ENCODE data around the gene DGKE.

The DGKE gene

DNA sequence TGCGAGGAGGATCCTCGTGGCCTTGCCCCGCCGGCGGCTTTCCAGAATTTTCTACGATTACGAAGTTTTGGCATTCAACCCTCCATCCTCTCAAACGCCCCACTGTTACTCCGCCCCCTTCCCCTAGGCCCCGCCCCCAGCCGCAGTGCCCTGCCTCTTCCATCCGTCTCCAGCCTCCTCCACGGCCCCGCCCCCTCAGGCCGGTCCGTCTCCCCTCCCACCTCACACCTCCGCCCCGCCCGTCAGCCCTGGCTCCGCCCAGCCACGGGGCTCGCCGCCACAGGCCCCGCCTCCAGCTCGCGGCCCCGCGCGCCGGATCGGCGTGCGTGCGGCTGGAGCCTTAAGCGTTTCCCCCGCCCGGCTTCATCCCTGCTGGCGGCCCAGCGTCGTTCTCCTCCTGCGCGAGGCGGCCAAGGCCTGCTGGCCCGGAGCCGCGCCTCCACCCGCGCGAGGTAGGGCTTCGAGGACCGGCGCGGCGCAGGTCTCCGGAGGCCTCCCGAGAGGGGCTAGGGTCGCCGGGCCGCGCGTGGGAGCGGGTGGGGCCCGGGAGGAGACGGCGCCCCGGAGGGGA is at the start of gene DGKE, which contains the start of gene C17orf67:
Gene DGKE, plus strand, starts transcription at position 343 of the 571 bp plus-strand sequence. CDS start 645 bp downstream, outside the sequence.
Gene C17orf67, minus strand, starts transcription at position 112 of the 571 bp plus-strand sequence. CDS start 18,110 bp downstream, outside the sequence.
- 0 out of 2 replicates have a peak, but pooled peaks cover 2% of the 10 kb centered on the region for H4K20me1 ChIP-seq (ENCODE audit: low read depth, low read length)
- H3K9me3 ChIP-seq (ENCODE audit: insufficient read depth, low read length): no peaks in the 10 kb centered on the region
- peaks cover 11% of the 10 kb centered on the region; the same call in 1 of the 2 replicates for H3F3A ChIP-seq (ENCODE audit: insufficient read depth)
- peak within 1 kb of the TSS; percentile 80 for H3K4me3 ChIP-seq (ENCODE audit: insufficient read depth, low read length, poor library complexity, severe bottlenecking)
- peak within 1 kb of the TSS; percentile 88 for H2AFZ ChIP-seq (ENCODE audit: low read depth, low read length, severe bottlenecking)
- peaks cover 13% of the 10 kb centered on the region for H3K36me3 ChIP-seq (ENCODE audit: low read length)
- H3K9me2 ChIP-seq (replicated peaks; ENCODE audit: insufficient read depth, low read length): no peaks in the 10 kb centered on the region
- peak within 1 kb of the TSS; percentile 86 for H3K4me2 ChIP-seq (ENCODE audit: low read depth, low read length, poor library complexity, severe bottlenecking)
- no peak for TF ChIP-seq EZH2phosphoT487 (conservative IDR thresholded peaks at IDR 0.05; ENCODE audit: low read length)
- TF ChIP-seq, protein P1, sequence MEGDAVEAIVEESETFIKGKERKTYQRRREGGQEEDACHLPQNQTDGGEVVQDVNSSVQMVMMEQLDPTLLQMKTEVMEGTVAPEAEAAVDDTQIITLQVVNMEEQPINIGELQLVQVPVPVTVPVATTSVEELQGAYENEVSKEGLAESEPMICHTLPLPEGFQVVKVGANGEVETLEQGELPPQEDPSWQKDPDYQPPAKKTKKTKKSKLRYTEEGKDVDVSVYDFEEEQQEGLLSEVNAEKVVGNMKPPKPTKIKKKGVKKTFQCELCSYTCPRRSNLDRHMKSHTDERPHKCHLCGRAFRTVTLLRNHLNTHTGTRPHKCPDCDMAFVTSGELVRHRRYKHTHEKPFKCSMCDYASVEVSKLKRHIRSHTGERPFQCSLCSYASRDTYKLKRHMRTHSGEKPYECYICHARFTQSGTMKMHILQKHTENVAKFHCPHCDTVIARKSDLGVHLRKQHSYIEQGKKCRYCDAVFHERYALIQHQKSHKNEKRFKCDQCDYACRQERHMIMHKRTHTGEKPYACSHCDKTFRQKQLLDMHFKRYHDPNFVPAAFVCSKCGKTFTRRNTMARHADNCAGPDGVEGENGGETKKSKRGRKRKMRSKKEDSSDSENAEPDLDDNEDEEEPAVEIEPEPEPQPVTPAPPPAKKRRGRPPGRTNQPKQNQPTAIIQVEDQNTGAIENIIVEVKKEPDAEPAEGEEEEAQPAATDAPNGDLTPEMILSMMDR (IDR thresholded peaks at IDR 0.05; ENCODE audit: insufficient read depth, low read length, poor library complexity, severe bottlenecking): no peak
- 0 out of 2 replicates have a peak, but pooled peaks cover 6% of the 10 kb centered on the region for H3K79me2 ChIP-seq (ENCODE audit: insufficient read depth, low read length)
- H3K9ac ChIP-seq (ENCODE audit: low read length): peak within 1 kb of the TSS; percentile 71
- H3K27me3 ChIP-seq (ENCODE audit: low read length): no peaks in the 10 kb centered on the region
- H3K27ac ChIP-seq (ENCODE audit: low read depth, low read length): peak within 1 kb of the TSS; percentile 40

DNA sequence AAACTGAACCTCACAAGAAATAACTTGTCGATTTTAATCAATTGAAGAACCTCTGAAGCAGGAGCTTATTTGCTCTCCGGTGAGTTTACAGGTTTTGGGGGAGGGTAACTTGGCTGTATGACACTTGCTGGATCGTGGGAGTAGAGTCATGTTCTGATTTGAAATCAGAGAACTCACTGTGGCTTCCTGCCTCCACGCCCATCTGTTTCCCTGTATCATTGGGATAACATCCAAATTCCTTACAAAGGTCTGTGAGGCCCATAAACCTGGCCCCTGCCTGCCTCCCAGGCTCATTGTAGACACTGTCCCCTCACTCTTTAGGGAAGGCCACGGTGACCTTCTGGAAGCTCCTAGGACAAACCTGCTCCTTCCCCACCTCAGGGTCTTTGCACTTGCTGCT is 48.5 kb upstream of the DGKE start:
- H3K79me2 ChIP-seq (ENCODE audit: insufficient read depth, low read length): no peaks in the 10 kb centered on the region
- H3K27me3 ChIP-seq (ENCODE audit: low read length): no peaks in the 10 kb centered on the region
- H3F3A ChIP-seq (ENCODE audit: insufficient read depth): no peaks in the 10 kb centered on the region
- H3K9me3 ChIP-seq (ENCODE audit: insufficient read depth, low read length): no peaks in the 10 kb centered on the region
- H2AFZ ChIP-seq (ENCODE audit: low read depth, low read length, severe bottlenecking): no peak overlapping the region
- H3K4me2 ChIP-seq (ENCODE audit: low read depth, low read length, poor library complexity, severe bottlenecking): no peak overlapping the region
- no peaks in the 10 kb centered on the region for H3K36me3 ChIP-seq (ENCODE audit: low read length)
- no peak overlapping the region for H3K27ac ChIP-seq (ENCODE audit: low read depth, low read length)
- no peak overlapping the region for H3K4me3 ChIP-seq (ENCODE audit: insufficient read depth, low read length, poor library complexity, severe bottlenecking)
- no peaks in the 10 kb centered on the region for H3K9me2 ChIP-seq (replicated peaks; ENCODE audit: insufficient read depth, low read length)
- no peak overlapping the region for H3K9ac ChIP-seq (ENCODE audit: low read length)
- no peak for TF ChIP-seq EZH2phosphoT487 (conservative IDR thresholded peaks at IDR 0.05; ENCODE audit: low read length)
- TF ChIP-seq, protein P1 (IDR thresholded peaks at IDR 0.05; ENCODE audit: insufficient read depth, low read length, poor library complexity, severe bottlenecking): no peak
- no peaks in the 10 kb centered on the region for H4K20me1 ChIP-seq (ENCODE audit: low read depth, low read length)

DNA sequence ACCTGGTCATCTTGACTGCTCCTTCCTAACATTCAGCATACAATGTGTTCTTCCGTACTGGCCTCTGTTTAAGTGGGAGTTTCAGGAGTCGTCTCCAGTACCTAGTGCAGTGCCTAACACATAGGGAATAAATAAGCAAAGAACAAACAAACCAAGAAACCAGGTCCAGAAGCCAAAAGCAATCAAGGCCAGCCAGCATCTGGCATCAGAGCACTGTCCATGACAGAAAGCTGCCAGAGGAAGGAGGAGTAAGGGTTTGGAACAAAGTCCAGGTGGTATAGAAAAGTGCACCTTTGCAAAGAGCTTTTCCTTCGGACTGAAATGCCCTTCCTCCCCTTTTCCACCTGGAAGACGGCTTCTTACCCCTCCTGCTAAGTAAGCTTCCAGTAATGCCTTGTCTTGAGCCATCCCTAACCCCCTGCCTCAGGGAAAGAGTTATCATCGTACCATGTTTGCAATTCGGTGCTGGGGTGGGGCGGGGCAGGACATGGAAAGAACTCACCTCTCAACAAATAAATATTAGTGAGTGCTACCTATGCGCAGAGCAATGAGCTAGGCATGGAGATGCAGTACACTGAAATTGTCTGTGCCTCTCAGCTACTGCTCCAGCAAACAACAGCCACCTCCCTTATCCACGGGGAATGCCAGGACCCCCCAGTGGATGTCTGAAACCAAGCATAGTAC is 47.8 kb upstream of the DGKE start:
- Histone ChIP-seq H3K9ac (ENCODE audit: low read length) (no peak overlapping the region), H3K27ac (ENCODE audit: low read depth, low read length) (no peak overlapping the region), H3K4me2 (ENCODE audit: low read depth, low read length, poor library complexity, severe bottlenecking) (peak overlapping the region; percentile 9)

More for the DNA sequence above, 47.8 kb upstream of the DGKE start:
- Histone ChIP-seq H3K27me3 (ENCODE audit: low read length) (no peaks in the 10 kb centered on the region), H3K36me3 (ENCODE audit: low read length) (no peaks in the 10 kb centered on the region), H3K9me3 (ENCODE audit: insufficient read depth, low read length) (no peaks in the 10 kb centered on the region), H3K4me3 (ENCODE audit: insufficient read depth, low read length, poor library complexity, severe bottlenecking) (no peak overlapping the region), H2AFZ (ENCODE audit: low read depth, low read length, severe bottlenecking) (no peak overlapping the region), H3K9me2 (replicated peaks; ENCODE audit: insufficient read depth, low read length) (no peaks in the 10 kb centered on the region), H4K20me1 (ENCODE audit: low read depth, low read length) (no peaks in the 10 kb centered on the region), H3K79me2 (ENCODE audit: insufficient read depth, low read length) (no peaks in the 10 kb centered on the region), H3F3A (ENCODE audit: insufficient read depth) (no peaks in the 10 kb centered on the region)
- TF ChIP-seq, protein P1 (IDR thresholded peaks at IDR 0.05; ENCODE audit: insufficient read depth, low read length, poor library complexity, severe bottlenecking): no peak
